B cell (primary cell): ENCODE measurements around the gene CIART. TPM values are rescaled to one million over a fixed set of nuclear protein-coding genes. Genes with fewer than 3 reads are reported as not detected.
A peak's percentile ranks its signal among the peaks of the same experiment; 100 is the strongest.

ENCODE experiments used
- ATAC-seq: fragments of 200-7000 bp; cut with Tn5 transposase; one replicate; pipeline ENCODE4 v1.10.0; 2021; ENCODE audit warnings: low read depth, mild to moderate bottlenecking, moderate number of reproducible peaks, moderate library complexity
- CTCF ChIA-PET: fragments of 350-600 bp; sonication (Branson Sonifier 250); formaldehyde crosslinking; loops from one replicate; lab custom pipeline; 2021; ENCODE audit warnings: antibody characterized with exemption, inconsistent platforms; lab: Charles Lee
- POLR2A ChIA-PET: fragments of 350-600 bp; sonication (Branson Sonifier 250); formaldehyde crosslinking; loops from one replicate; lab custom pipeline; 2021; ENCODE audit warnings: antibody characterized with exemption; lab: Charles Lee
- DNase-seq: peaks from one replicate; pipeline ENCODE4 v3.0.0; 2013
- H2AFZ ChIP-seq: 2 replicates; pipeline ENCODE4 v1.6.1; 2012; ENCODE audit warnings: mild to moderate bottlenecking, low read depth, low read length; ENCODE audit not compliant: insufficient read depth, poor library complexity, severe bottlenecking
- H3K27ac ChIP-seq, 2 donors: 1 replicate in 1 of 2; 2 replicates in 1 of 2; pipeline ENCODE4 v1.5.1; 2012 to 2013; ENCODE audit warnings: low read length in 2 of 2, mild to moderate bottlenecking in 2 of 2, moderate library complexity in 1 of 2
- H3K27me3 ChIP-seq, 4 experiments: fragments of 200-600 bp in 1 of 4; sonication (generic) in 1 of 4; replicated peaks in 1 of 4; 1 replicate in 2 of 4; 2 replicates in 2 of 4; pipeline versions ENCODE4 v1.6.1 to v1.7.0; 2013 to 2016; ENCODE audit warnings: low read length in 3 of 4, mild to moderate bottlenecking in 2 of 4, mixed read lengths in 1 of 4, moderate library complexity in 1 of 4; ENCODE audit not compliant: insufficient read depth in 4 of 4, control insufficient read depth in 3 of 4; ENCODE audit errors: control extremely low read depth in 1 of 4
- H3K36me3 ChIP-seq, 2 experiments: replicated peaks in 1 of 2; 1 replicate in 1 of 2; 2 replicates in 1 of 2; pipeline versions ENCODE4 v1.6.1 to v1.7.1; 2013; ENCODE audit warnings: low read length in 1 of 2; ENCODE audit not compliant: insufficient read depth in 2 of 2, control insufficient read depth in 1 of 2; ENCODE audit errors: control extremely low read depth in 1 of 2, extremely low read depth in 1 of 2
- H3K4me1 ChIP-seq, 2 donors: fragments of 200-600 bp in 1 of 2; sonication (generic) in 1 of 2; 1 replicate in 1 of 2; 2 replicates in 1 of 2; pipeline versions ENCODE4 v1.5.1 to v1.6.1; 2013 to 2017; ENCODE audit warnings: low read length in 2 of 2; ENCODE audit not compliant: control insufficient read depth in 2 of 2, insufficient read depth in 2 of 2
- H3K4me2 ChIP-seq: replicated peaks from 2 replicates; pipeline ENCODE3; 2012; ENCODE audit warnings: mild to moderate bottlenecking, low read depth, low read length; ENCODE audit not compliant: poor library complexity, severe bottlenecking
- H3K4me3 ChIP-seq, 5 experiments: fragments of 200-600 bp in 1 of 5; sonication (generic) in 1 of 5; 1 replicate in 3 of 5; 2 replicates in 2 of 5; pipeline versions ENCODE4 v1.5.1 to v1.7.0; 2011 to 2016; ENCODE audit warnings: low read length in 4 of 5, mild to moderate bottlenecking in 4 of 5, low read depth in 2 of 5, control low read depth in 1 of 5, moderate library complexity in 1 of 5; ENCODE audit not compliant: insufficient read depth in 1 of 5; ENCODE audit errors: control extremely low read depth in 1 of 5, extremely low read depth in 1 of 5
- H3K79me2 ChIP-seq: fragments of 200-600 bp; sonication (generic); one replicate; pipeline ENCODE4 v1.6.0; 2016; ENCODE audit warnings: low read length; ENCODE audit not compliant: control insufficient read depth, insufficient read depth
- H3K9ac ChIP-seq: fragments of 200-600 bp; sonication (generic); 2 replicates; pipeline ENCODE4 v1.6.1; 2017; ENCODE audit warnings: mild to moderate bottlenecking, low read length, moderate library complexity
- H3K9me3 ChIP-seq, 3 donors: one replicate each; pipeline versions ENCODE4 v1.6.1 to v1.7.1; 2013; ENCODE audit warnings: low read length in 2 of 3; ENCODE audit not compliant: control insufficient read depth in 2 of 3, insufficient read depth in 1 of 3; ENCODE audit errors: control extremely low read depth in 1 of 3
- H4K20me1 ChIP-seq: 2 replicates; pipeline ENCODE4 v1.6.0; 2012; ENCODE audit warnings: mild to moderate bottlenecking, low read length; ENCODE audit not compliant: insufficient read depth, control insufficient read depth, poor library complexity, severe bottlenecking
- H3K27ac Mint-ChIP-seq: one replicate; pipeline ENCODE4 v1.8.0; 2021; ENCODE audit warnings: mixed read lengths
- H3K27me3 Mint-ChIP-seq: one replicate; pipeline ENCODE4 v1.8.0; 2021; ENCODE audit warnings: mixed read lengths
- H3K4me1 Mint-ChIP-seq: one replicate; pipeline ENCODE4 v1.8.0; 2021; ENCODE audit warnings: mixed read lengths
- H3K4me3 Mint-ChIP-seq: one replicate; pipeline ENCODE4 v1.8.0; 2021; ENCODE audit warnings: mixed read lengths
- H3K9me3 Mint-ChIP-seq: one replicate; pipeline ENCODE4 v1.8.0; 2022; ENCODE audit warnings: mixed read lengths; ENCODE audit not compliant: insufficient read depth
- CTCF ChIP-seq: fragments of 200-600 bp; IDR thresholded peaks from one replicate; pipeline ENCODE4 v1.8.0; 2022; ENCODE audit warnings: antibody characterized with exemption, mild to moderate bottlenecking
- EZH2 ChIP-seq: IDR thresholded peaks from 2 replicates; pipeline ENCODE4 v1.6.1; 2012; ENCODE audit warnings: borderline replicate concordance, low read depth, mild to moderate bottlenecking, moderate library complexity, low read length; ENCODE audit not compliant: insufficient read depth, poor library complexity, severe bottlenecking
- WGBS: methylation state at CpG from one replicate; pipeline ENCODE4 v1.1.5; 2013; ENCODE audit warnings: missing lambda C conversion rate; ENCODE audit not compliant: insufficient coverage; 5-methylcytosine and 5-hydroxymethylcytosine counted together
- intact Hi-C: fragments of 100-400 bp; cut with micrococcal nuclease; formaldehyde crosslinking; loops from one replicate; pipeline ENCODE4 v1.10.0; 2022
- polyA plus RNA-seq: library from polyadenylated mRNA; depleted of rRNA; stranded (reverse); fragments of >200 nt; gene quantifications from 2 replicates; pipeline ENCODE4 v1.2.3, GENCODE V29; 2012
- total RNA-seq, 2 donors: library from RNA; stranded (reverse); fragments of 120-200 nt in 1 of 2; gene quantifications; 1 replicate in 1 of 2; 2 replicates in 1 of 2; pipeline versions ENCODE4 v1.2.3 to v1.2.4, GENCODE V29; 2013 to 2022

CIART gene
- total and polyA plus RNA-seq, 2 donors (not counting 1 experiment from before 2014, with no cell fraction given) = 0.46 TPM; not detected in 1

GRCh38 chr1:150234566-150235293, 47.6 kb upstream of the CIART start:
- Histone ChIP-seq H3K9me3 (no peaks in the 10 kb centered on the region), H3K27me3 (no peaks in the 10 kb centered on the region), H3K9ac (peak overlapping the region; percentile 90), H3K36me3 (peaks cover 0 to 4% of the 10 kb centered on the region in 2 experiments), H3K79me2 (peaks cover 27% of the 10 kb centered on the region), H3K4me2 (peak overlapping the region; percentile 93), H2AFZ (peak overlapping the region; percentile 70), H3K4me3 (peak overlapping the region; percentile 73 to 94 (median 85)), H3K27ac (peak overlapping the region; percentile 97 to 98), H4K20me1 (no peaks in the 10 kb centered on the region), H3K4me1 (peaks cover 23% of the 10 kb centered on the region in 2 donors)
- Mint-ChIP-seq H3K4me1 (peaks cover 16% of the 10 kb centered on the region), H3K4me3 (no peak overlapping the region), H3K27ac (no peak overlapping the region), H3K27me3 (no peaks in the 10 kb centered on the region), H3K9me3 (no peaks in the 10 kb centered on the region)
- no peak for TF ChIP-seq CTCF
- TF ChIP-seq EZH2 = no peak
- under 1% methylated on average over 78 of the region's 78 CpGs for WGBS
- CTCF ChIA-PET = interaction anchor here (1.2 to 2.2 kb wide), 7 partner anchors 10 to 309 kb away, joined by 3 to 10 read pairs (median 6); no protein-coding TSS in a partner anchor
- intact Hi-C loops = loop anchor here (1.0 to 5.0 kb wide), 3 partner anchors 47 to 346 kb away; partner anchors contain the start of gene CIART
- peak; percentile 46 for ATAC-seq
- POLR2A ChIA-PET = interaction anchor here (0.7 to 2.5 kb wide), 7 partner anchors 19 to 161 kb away, joined by 3 to 19 read pairs (median 5); partner anchors contain the start of genes APH1A and RPRD2
- peak; percentile 93 for DNase-seq
